HL-60 (cell line): ENCODE results near the gene DNMT1.
"Not testable (repeated sequence)": the region's sequence is repeated elsewhere in the genome, so short reads cannot be mapped to it uniquely, and the experiment has no call there.

Source experiments
- DNase-seq, 2 experiments: peaks; one replicate each; pipeline ENCODE4 v3.0.0-alpha.2; 2010 to 2020; ENCODE audit warnings: low read depth in 1 of 2, low spot score in 1 of 2
- H3K27ac ChIP-seq: fragments of 250-450 bp; sonication (Bioruptor Pico); replicated peaks from 2 replicates; pipeline ENCODE4 v1.5.1; 2020; ENCODE audit warnings: mild to moderate bottlenecking, moderate library complexity
- H3K27me3 ChIP-seq: fragments of 250-450 bp; sonication (Bioruptor Pico); 2 replicates; pipeline ENCODE4 v1.5.1; 2021; ENCODE audit warnings: mild to moderate bottlenecking, moderate library complexity; ENCODE audit not compliant: insufficient read depth, poor library complexity, severe bottlenecking
- H3K4me3 ChIP-seq: replicated peaks from 2 replicates; pipeline ENCODE4 v1.5.1; 2011; ENCODE audit warnings: mild to moderate bottlenecking, control low read depth, low read length; ENCODE audit not compliant: insufficient read depth
- CTCF ChIP-seq: IDR thresholded peaks from one replicate; pipeline ENCODE4 v1.5.1; 2011; ENCODE audit warnings: low read length, control low read depth, inconsistent platforms; ENCODE audit not compliant: insufficient read depth
- GABPA ChIP-seq: IDR thresholded peaks from 2 replicates; pipeline ENCODE4 v1.6.1; 2012; ENCODE audit warnings: low read depth
- POLR2AphosphoS5 ChIP-seq: IDR thresholded peaks from 2 replicates; pipeline ENCODE4 v1.6.1; 2012; ENCODE audit warnings: low read depth
- REST ChIP-seq: IDR thresholded peaks from 2 replicates; pipeline ENCODE4 v1.6.1; 2012; ENCODE audit warnings: low read depth; ENCODE audit not compliant: insufficient replicate concordance
- SPI1 ChIP-seq: IDR thresholded peaks from 2 replicates; pipeline ENCODE4 v1.6.1; 2012; ENCODE audit warnings: low read depth, mild to moderate bottlenecking, borderline replicate concordance

The DNMT1 gene

GRCh38 chr19:10237702-10238101 is 42.9 kb upstream of the DNMT1 start:
- Histone ChIP-seq H3K27ac (no peak overlapping the region), H3K4me3 (no peak overlapping the region), H3K27me3 (no peaks in the 10 kb centered on the region)
- DNase-seq: no peak
- TF ChIP-seq REST: no peak
- no peak for TF ChIP-seq POLR2AphosphoS5
- no peak for TF ChIP-seq GABPA
- no peak for TF ChIP-seq SPI1
- TF ChIP-seq CTCF: no peak

GRCh38 chr19:10235409-10235808 is 40.7 kb upstream of the DNMT1 start:
- not testable (repeated sequence) for H3K4me3 ChIP-seq, DNase-seq, H3K27me3 ChIP-seq, H3K27ac ChIP-seq

GRCh38 chr19:10235003-10235402 is 40.2 kb upstream of the DNMT1 start:
- DNase-seq: no peak
- TF ChIP-seq REST (no peak), POLR2AphosphoS5 (no peak), GABPA (no peak), CTCF (no peak), SPI1 (no peak)
- Histone ChIP-seq H3K4me3 (no peak overlapping the region), H3K27ac (no peak overlapping the region), H3K27me3 (no peaks in the 10 kb centered on the region)

GRCh38 chr19:10233946-10234345 is 39.2 kb upstream of the DNMT1 start:
- Histone ChIP-seq H3K27ac (no peak overlapping the region), H3K27me3 (no peaks in the 10 kb centered on the region), H3K4me3 (no peak overlapping the region)
- no peak for TF ChIP-seq GABPA
- TF ChIP-seq REST: no peak
- TF ChIP-seq CTCF: no peak
- no peak for TF ChIP-seq SPI1
- TF ChIP-seq POLR2AphosphoS5: no peak
- DNase-seq: no peak
